BLaER1 treated with 17β-estradiol and CSF1 and Interleukin-3, amounts not matched to agents 10 nM and 100 nM (cell line): Measurements from ENCODE around the gene NMRK1.

Source experiments
- H3K27ac ChIP-seq, 11 experiments: shearing (Covaris generic); formaldehyde crosslinking; 2 replicates each; pipeline ENCODE4 v1.8.1; 2022
- H3K27me3 ChIP-seq, 11 experiments: shearing (Covaris generic); formaldehyde crosslinking; 2 replicates each; pipeline ENCODE4 v1.8.1; 2022
- H3K36me3 ChIP-seq, 11 experiments: shearing (Covaris generic); formaldehyde crosslinking; 2 replicates each; pipeline ENCODE4 v1.8.1; 2022
- H3K4me1 ChIP-seq, 10 experiments: shearing (Covaris generic); formaldehyde crosslinking; 2 replicates each; pipeline ENCODE4 v1.8.1; 2022
- H3K4me2 ChIP-seq, 11 experiments: shearing (Covaris generic); formaldehyde crosslinking; 2 replicates each; pipeline ENCODE4 v1.8.1; 2022
- H3K4me3 ChIP-seq, 10 experiments: shearing (Covaris generic); formaldehyde crosslinking; 2 replicates each; pipeline ENCODE4 v1.8.1; 2022
- H3K9ac ChIP-seq, 11 experiments: shearing (Covaris generic); formaldehyde crosslinking; 2 replicates each; pipeline ENCODE4 v1.8.1; 2022
- H3K9me3 ChIP-seq, 11 experiments: shearing (Covaris generic); formaldehyde crosslinking; replicated peaks in 1 of 11; 2 replicates each; pipeline ENCODE4 v1.8.1; 2022
- H4K20me1 ChIP-seq, 11 experiments: shearing (Covaris generic); formaldehyde crosslinking; 2 replicates each; pipeline ENCODE4 v1.8.1; 2022
- Cebpa-rat ChIP-seq, 11 experiments: shearing (Covaris generic); IDR thresholded peaks; 2 replicates each; pipeline ENCODE4 v1.8.1; 2022

The NMRK1 gene

GRCh38 chr9:75084081-75084672 is 3.8 kb downstream of the NMRK1 start:
- Histone ChIP-seq H3K4me1 (peaks cover 22 to 30% (median 28%) of the 10 kb centered on the region in 10 experiments), H4K20me1 (peaks cover 0 to 51% (median 1%) of the 10 kb centered on the region in 11 experiments; a peak in 7 of 22 replicates), H3K27ac (no peak overlapping the region), H3K9me3 (no peaks in the 10 kb centered on the region), H3K9ac (peak overlapping the region in 1 of 11 experiments; percentile 3; a peak in 1 of 22 replicates), H3K4me3 (no peak overlapping the region), H3K4me2 (peak overlapping the region in 5 of 11 experiments; percentile 0 to 99 (median 25); a peak in 5 of 22 replicates), H3K36me3 (peaks cover 0 to 53% (median 15%) of the 10 kb centered on the region in 11 experiments; a peak in 14 of 22 replicates), H3K27me3 (no peaks in the 10 kb centered on the region)
- no peak for TF ChIP-seq Cebpa-rat (IDR thresholded peaks at IDR 0.05)

- H3K4me2 ChIP-seq: 0 out of 22 replicates have a peak overlapping the region, but pooled peaks of 2 of the 11 experiments have one; percentile 0 to 38
- H3K4me1 ChIP-seq: peaks cover 22 to 30% (median 28%) of the 10 kb centered on the region in 10 experiments
- H4K20me1 ChIP-seq: peaks cover 0 to 57% (median 0%) of the 10 kb centered on the region in 11 experiments; a peak in 5 of 22 replicates
- H3K9me3 ChIP-seq: no peaks in the 10 kb centered on the region
- H3K27me3 ChIP-seq: no peaks in the 10 kb centered on the region
- no peak overlapping the region for H3K27ac ChIP-seq
- peak overlapping the region in 1 of 11 experiments; percentile 3; a peak in 1 of 22 replicates for H3K9ac ChIP-seq
- TF ChIP-seq Cebpa-rat (IDR thresholded peaks at IDR 0.05): no peak
- H3K36me3 ChIP-seq: peaks cover 0 to 60% (median 15%) of the 10 kb centered on the region in 11 experiments; a peak in 14 of 22 replicates
- H3K4me3 ChIP-seq: no peak overlapping the region
Measured at GRCh38 chr9:75083188-75083970, 4.6 kb downstream of the NMRK1 start.

GRCh38 chr9:75081632-75082031 is 6.3 kb downstream of the NMRK1 start:
- no peak overlapping the region for H3K4me3 ChIP-seq
- H3K36me3 ChIP-seq: peaks cover 0 to 74% (median 15%) of the 10 kb centered on the region in 11 experiments; a peak in 14 of 22 replicates
- H3K27ac ChIP-seq: no peak overlapping the region
- H3K9me3 ChIP-seq: no peaks in the 10 kb centered on the region
- H3K4me1 ChIP-seq: peaks cover 17 to 27% (median 24%) of the 10 kb centered on the region in 10 experiments
- H3K4me2 ChIP-seq: no peak overlapping the region
- peaks cover 0 to 68% (median 0%) of the 10 kb centered on the region in 11 experiments; a peak in 5 of 22 replicates for H4K20me1 ChIP-seq
- H3K27me3 ChIP-seq: no peaks in the 10 kb centered on the region
- no peak overlapping the region for H3K9ac ChIP-seq
- TF ChIP-seq Cebpa-rat (IDR thresholded peaks at IDR 0.05): no peak

DNA sequence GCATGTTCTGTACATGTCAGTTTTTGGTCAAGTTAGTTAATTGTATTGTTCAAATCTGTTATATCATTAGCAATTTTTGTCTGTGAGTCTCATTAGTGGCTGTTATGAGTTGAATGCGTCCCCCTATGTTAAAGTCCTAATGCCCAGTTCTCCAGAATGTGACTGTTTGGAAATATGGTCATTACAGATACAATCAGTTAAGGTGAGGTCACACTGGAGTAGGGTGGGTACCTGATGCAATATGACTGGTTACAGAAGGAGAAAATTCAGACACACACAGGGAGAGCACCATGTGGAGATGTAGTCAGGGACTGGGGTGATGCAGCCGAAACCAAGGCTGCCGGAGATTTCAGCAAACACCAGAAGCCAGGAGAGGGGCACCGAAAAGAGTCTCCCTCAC is 15.1 kb downstream of the NMRK1 start:
- no peak for TF ChIP-seq Cebpa-rat (IDR thresholded peaks at IDR 0.05)

DNA sequence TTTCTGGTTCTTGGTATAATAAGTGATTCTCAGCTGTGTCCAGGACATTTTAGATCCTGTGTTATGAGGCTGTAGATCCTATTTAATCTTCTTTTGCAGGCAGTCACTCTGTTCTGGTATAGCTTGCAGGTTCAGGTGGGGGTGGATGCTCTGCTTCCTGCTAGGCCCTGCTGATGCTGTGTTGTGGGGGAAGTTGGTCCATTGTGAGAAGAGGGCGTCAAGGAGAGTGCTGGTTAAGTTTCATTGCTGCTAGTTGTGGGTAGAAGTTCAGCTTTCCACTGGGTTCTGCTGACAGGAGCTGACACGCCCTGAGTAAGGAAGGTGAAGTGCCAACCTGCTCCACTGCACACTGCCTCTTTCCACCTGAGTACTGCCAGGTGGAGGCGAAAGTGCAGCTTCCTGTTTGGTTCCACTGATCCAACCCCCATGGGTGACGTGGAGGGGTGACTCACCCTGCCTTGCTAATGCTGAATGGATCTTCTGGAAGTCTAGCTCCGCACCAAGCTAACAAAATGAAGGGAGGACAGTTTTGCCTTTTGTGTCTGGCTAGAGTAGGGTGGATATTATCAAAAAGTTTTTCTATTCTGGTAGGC is 16.3 kb downstream of the NMRK1 start:
- Histone ChIP-seq H3K27me3 (no peaks in the 10 kb centered on the region), H3K4me2 (no peak overlapping the region), H3K36me3 (peaks cover 0 to 97% (median 0%) of the 10 kb centered on the region in 11 experiments; a peak in 6 of 22 replicates), H3K4me3 (no peak overlapping the region), H3K27ac (no peak overlapping the region), H3K4me1 (peaks cover 0 to 7% (median 0%) of the 10 kb centered on the region in 10 experiments; a peak in 3 of 20 replicates), H3K9me3 (no peaks in the 10 kb centered on the region), H4K20me1 (peaks cover 0 to 17% (median 0%) of the 10 kb centered on the region in 11 experiments; a peak in 2 of 22 replicates), H3K9ac (no peak overlapping the region)
- no peak for TF ChIP-seq Cebpa-rat (IDR thresholded peaks at IDR 0.05)

More for the DNA sequence above, 15.1 kb downstream of the NMRK1 start:
- H3K36me3 ChIP-seq: peaks cover 0 to 94% (median 0%) of the 10 kb centered on the region in 11 experiments; a peak in 6 of 22 replicates
- no peaks in the 10 kb centered on the region for H3K9me3 ChIP-seq
- H4K20me1 ChIP-seq: peaks cover 0 to 27% (median 0%) of the 10 kb centered on the region in 11 experiments; a peak in 3 of 22 replicates
- no peak overlapping the region for H3K4me3 ChIP-seq
- no peak overlapping the region for H3K27ac ChIP-seq
- peaks cover 0 to 7% (median 0%) of the 10 kb centered on the region in 10 experiments; a peak in 3 of 20 replicates for H3K4me1 ChIP-seq
- no peak overlapping the region for H3K9ac ChIP-seq
- H3K27me3 ChIP-seq: no peaks in the 10 kb centered on the region
- no peak overlapping the region for H3K4me2 ChIP-seq

GRCh38 chr9:75069171-75069570 is 18.8 kb downstream of the NMRK1 start:
- no peak overlapping the region for H3K4me2 ChIP-seq
- no peaks in the 10 kb centered on the region for H3K27me3 ChIP-seq
- H3K27ac ChIP-seq: no peak overlapping the region
- TF ChIP-seq Cebpa-rat (IDR thresholded peaks at IDR 0.05): no peak
- H4K20me1 ChIP-seq: peaks cover 0 to 7% (median 0%) of the 10 kb centered on the region in 11 experiments; a peak in 2 of 22 replicates
- no peak overlapping the region for H3K4me3 ChIP-seq
- H3K36me3 ChIP-seq: peaks cover 0 to 97% (median 0%) of the 10 kb centered on the region in 11 experiments; a peak in 10 of 22 replicates
- H3K9ac ChIP-seq: no peak overlapping the region
- H3K9me3 ChIP-seq: no peaks in the 10 kb centered on the region
- peaks cover 0 to 3% (median 0%) of the 10 kb centered on the region in 10 experiments; a peak in 1 of 20 replicates for H3K4me1 ChIP-seq

DNA sequence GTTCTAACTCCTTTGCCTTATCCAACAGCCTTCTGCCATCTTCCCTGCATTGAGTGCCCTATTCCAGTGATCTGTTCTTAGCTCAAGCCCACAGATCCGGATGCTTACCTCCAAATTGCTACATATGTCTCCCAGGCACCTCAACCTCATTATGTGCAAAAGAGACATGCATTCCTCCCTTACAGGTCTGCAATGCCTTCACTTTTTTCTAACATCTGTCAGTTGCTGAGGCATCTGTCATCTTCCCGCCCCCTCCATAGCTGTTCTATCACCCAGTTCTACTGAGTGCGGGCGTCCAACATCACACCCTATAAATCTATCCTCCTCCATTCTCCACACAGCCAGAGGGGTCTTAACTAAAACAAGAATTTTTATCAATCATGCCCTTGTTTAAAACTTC is 20.1 kb downstream of the NMRK1 start:
- Histone ChIP-seq H3K9ac (no peak overlapping the region), H4K20me1 (peaks cover 0 to 3% (median 0%) of the 10 kb centered on the region in 11 experiments; a peak in 2 of 22 replicates), H3K36me3 (peaks cover 0 to 95% (median 0%) of the 10 kb centered on the region in 11 experiments; a peak in 10 of 22 replicates), H3K9me3 (no peaks in the 10 kb centered on the region), H3K27ac (no peak overlapping the region), H3K4me1 (peaks cover 0 to 3% (median 0%) of the 10 kb centered on the region in 10 experiments; a peak in 1 of 20 replicates), H3K4me3 (no peak overlapping the region), H3K4me2 (no peak overlapping the region), H3K27me3 (no peaks in the 10 kb centered on the region)
- TF ChIP-seq Cebpa-rat (IDR thresholded peaks at IDR 0.05): no peak

GRCh38 chr9:75065510-75065909 is 22.4 kb downstream of the NMRK1 start:
- Histone ChIP-seq H3K27me3 (no peaks in the 10 kb centered on the region), H3K9me3 (peaks cover 0 to 1% (median 0%) of the 10 kb centered on the region in 11 experiments; a peak in 1 of 22 replicates), H3K4me3 (no peak overlapping the region), H3K36me3 (peaks cover 0 to 98% (median 7%) of the 10 kb centered on the region in 11 experiments; a peak in 14 of 22 replicates), H3K4me2 (no peak overlapping the region), H4K20me1 (no peaks in the 10 kb centered on the region), H3K27ac (no peak overlapping the region), H3K4me1 (no peaks in the 10 kb centered on the region), H3K9ac (no peak overlapping the region)
- no peak for TF ChIP-seq Cebpa-rat (IDR thresholded peaks at IDR 0.05)
